ENCODE data around the gene SREBF2.
"Not testable (repeated sequence)": the region's sequence is repeated elsewhere in the genome, so short reads cannot be mapped to it uniquely, and the experiment has no call there.

SREBF2 gene

GRCh38 chr22:41821471-41822316 is 11.2 kb upstream of the SREBF2 start:
- no peak for DNase-seq

DNA sequence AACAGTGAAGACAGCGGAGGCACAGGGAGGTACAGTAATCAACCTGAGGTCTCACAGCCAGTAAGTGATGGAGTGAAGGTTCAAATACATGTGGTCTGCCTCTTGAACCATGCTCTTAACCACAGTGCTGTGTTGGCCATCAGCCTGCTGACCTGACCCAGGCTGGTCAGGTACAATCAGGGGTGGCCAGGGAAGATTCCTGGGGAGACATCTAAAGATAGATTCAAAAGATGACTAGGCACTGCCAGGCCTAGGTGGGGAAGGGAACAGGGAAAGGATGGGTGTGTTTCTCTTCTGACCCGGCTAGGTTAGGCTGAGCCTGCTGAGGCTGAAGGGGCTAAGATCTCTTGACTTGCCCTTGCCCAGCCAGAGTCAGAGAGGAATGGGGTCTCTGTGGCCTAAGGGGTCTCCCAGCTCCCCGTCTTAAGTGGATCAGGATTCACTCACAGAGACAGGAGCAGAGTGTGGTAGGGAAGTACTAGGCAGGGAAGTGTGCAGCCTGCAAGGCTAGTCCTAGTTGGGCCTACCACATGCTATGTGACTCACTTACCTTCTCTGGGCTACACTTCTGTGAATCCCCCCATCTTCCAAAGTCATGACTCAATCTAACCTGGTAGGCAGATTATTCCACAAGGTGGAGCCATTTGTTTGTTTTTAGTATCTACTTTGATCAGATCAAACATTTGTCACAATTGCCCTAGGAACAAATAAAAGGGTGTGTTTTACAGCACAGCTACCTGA is 10.4 kb upstream of the SREBF2 start:
- DNase-seq = peak; percentile 62

DNA sequence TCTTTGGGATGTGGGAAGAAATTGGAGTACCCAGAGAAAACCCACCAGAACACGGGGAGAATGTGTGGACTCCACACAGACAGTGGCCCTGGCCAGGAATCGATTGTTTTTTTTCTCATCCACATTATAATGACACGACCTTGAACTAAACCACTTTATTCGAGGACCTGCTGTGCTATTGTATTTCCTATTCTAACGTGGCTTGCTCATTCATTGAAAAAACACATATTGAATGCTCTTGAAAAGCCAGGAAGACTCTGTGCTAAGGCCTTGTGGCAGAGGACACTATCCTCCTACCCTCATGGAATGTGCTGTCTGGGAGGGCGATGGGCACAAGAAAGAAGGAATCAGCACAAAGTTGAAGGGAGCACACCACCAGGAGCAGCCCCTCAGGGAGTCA is 9.1 kb upstream of the SREBF2 start:
- no peak for DNase-seq

DNA sequence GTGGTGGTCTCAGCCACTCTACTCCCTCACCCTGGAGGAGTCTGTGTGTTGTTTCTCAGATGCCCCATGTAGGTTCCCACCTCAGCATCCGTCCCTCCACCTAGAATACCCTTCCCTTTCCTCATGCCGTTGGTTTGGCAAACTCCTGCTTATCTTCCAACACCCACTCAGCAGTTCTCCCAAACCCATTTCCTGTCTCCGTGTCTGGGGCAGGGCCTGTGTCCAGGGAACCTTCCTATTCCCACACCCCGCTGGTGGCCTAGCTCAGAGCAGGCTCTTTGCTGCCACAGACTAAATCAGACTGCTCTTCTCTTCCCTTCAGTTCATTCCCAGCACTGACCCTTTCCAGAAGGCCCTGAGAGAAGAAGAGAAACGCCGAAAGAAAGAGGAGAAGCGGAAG is 7.5 kb upstream of the SREBF2 start:
- DNase-seq = no peak

- no peak for DNase-seq
These were observed 6.9 kb upstream of the SREBF2 start for GRCh38 chr22:41826021-41826420.

GRCh38 chr22:41826430-41827383 is 6.2 kb upstream of the SREBF2 start:
- DNase-seq = no peak

DNA sequence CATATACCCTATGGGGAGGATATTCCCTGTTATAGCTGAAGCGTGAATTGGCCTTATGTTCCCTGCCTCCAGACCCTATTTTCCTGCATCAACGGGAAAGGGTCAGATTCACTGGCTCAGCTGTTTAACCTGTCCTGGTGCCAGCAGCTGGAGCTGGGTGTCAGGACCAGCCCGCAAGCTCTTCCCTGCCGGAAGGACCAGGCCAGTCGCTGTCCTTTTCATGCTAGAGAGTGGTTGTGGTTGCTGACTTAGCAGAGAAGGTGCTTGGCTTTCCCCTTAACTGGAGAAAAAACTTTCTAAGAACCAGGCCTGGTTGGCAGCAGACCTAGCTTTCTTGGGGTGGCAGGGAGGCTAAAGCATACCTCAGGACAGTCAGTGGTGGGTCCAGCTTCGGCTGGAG is 5.2 kb upstream of the SREBF2 start:
- no peak for DNase-seq

- DNase-seq = no peak
These were observed 4.4 kb upstream of the SREBF2 start for GRCh38 chr22:41828516-41828915.

- no peak for DNase-seq
These were observed 2.7 kb upstream of the SREBF2 start for GRCh38 chr22:41830174-41830573.

- DNase-seq = no peak
These were observed 1.5 kb upstream of the SREBF2 start for GRCh38 chr22:41831383-41831782.

- peak; percentile 58 for DNase-seq
These were observed 915 bp upstream of the SREBF2 start for GRCh38 chr22:41831828-41832552.

DNA sequence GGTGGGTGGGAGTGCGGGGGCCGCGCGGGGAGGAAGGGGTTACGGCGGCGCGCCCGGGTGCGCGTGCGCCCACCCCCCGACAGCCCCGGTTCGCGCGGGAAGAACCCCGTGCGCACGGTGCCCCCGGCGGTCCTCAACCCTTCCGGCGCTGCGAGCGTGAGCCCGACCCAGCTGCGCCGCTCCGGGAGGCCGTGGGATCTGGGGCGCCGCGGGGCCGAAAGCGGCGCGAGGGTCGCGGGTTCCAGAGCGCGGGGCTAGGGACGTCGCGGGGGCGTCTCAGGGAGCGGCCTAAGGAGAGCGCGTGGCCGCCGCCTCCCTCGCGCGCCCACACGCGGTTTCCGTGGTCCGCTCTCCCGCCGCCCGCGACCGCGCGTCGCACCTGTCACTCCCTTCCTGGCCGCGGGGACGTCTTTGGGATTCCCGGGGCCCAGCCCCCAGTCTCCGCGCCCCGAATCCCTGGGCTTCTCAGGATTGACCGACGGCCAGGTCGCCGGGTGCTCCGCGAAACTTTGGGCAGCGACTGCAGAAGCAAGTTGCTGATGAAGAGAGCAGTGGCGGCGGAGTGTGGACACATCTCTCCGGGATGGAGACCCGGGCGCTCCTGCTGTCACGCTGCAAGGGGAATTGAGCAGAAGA is 582 bp downstream of the SREBF2 start:
- peak; percentile 40 for DNase-seq

GRCh38 chr22:41834005-41834944 is 1.4 kb downstream of the SREBF2 start:
- peak; percentile 40 for DNase-seq

GRCh38 chr22:41835462-41835861 is 2.6 kb downstream of the SREBF2 start:
- not testable (repeated sequence) for DNase-seq

DNA sequence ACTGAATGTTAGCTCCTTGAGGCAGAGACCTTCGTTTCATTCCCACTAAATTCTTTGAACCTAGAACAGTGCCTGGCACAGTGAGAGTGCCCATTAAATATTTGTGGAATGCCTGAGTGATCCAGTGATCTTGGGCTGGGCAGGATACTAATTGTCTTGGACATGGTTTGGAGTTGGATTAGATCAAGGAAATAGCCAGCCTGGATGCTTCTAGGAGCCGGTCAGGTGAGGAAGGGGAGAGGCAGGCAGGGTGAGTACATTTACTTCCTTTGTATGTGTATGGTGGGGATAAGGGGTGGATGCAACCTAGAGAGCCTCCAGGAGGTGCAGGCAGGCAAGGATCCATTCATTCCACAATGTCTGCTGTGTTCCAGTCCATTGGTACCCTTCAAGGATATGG is 3.6 kb downstream of the SREBF2 start:
- DNase-seq = no peak

DNA sequence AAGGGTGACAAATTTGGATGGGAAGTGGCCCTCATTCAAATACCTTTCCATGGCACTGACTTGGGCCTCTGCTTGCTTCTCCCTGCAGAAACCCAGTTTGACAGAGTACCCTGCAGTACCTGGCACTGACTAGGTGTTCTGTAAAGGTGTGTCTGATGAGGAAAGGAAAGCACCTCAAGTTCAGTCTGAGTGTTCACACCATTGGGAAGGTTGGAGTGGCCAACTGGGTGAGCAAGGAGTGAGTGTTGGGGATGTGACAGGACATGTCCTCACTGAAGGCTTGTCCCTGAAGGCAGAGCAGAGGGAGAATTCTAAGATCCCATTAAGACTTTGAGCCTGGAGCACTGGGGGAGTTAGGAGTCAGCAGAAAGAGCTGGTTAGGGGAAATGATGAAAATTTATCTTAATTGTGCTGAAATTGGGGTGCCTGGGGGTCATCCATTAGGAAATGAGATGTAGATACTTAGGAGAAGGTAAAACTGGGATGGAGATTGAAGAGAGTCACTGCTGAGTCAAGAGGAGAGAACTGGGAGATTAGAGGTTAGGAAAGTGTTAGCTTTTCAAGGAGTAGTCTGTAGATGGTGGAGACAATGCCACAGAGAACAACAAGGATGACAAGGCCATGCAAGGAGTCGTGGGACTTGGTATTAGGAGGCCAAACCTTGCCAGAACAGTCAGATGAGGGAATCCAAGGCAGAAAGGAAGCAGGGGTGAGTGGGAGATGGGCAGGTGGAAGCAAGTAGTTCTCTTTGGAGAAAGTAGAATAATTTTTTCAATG is 6.1 kb downstream of the SREBF2 start:
- DNase-seq = no peak

DNA sequence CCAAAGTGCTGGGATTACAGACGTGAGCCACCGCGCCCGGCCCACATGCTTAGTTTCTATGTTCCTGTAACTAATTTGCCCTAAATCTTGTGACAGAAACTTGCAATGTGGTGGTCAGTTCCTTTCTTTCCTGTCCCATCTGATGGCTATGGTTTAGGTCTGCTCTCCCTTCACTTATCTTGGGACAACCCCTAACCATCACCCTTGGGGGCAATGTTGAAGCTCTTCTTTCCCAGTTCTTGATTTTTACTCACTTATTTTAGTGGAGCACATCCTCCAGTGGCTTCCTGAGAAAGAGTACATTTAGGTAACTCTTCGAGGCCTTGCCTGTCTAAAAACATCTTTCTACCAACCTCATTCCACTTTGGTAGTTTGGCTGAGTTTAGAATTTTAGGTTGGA is 7.3 kb downstream of the SREBF2 start:
- no peak for DNase-seq

- no peak for DNase-seq
These were observed 8.3 kb downstream of the SREBF2 start for GRCh38 chr22:41841085-41841712.

Measured in midbrain (tissue), 1 donor.